CD4-positive, alpha-beta memory T cell (primary cell): ENCODE measurements around the gene PI4KA. TPM values are rescaled to one million over a fixed set of nuclear protein-coding genes. Genes with fewer than 3 reads are reported as not detected.

ENCODE experiments used
- CTCF ChIA-PET: fragments of 350-600 bp; sonication (Branson Sonifier 250); formaldehyde crosslinking; loops from one replicate; lab custom pipeline; 2021; ENCODE audit warnings: inconsistent platforms; ENCODE audit not compliant: partially characterized antibody; lab: Charles Lee
- POLR2A ChIA-PET: fragments of 350-600 bp; sonication (Branson Sonifier 250); formaldehyde crosslinking; loops from one replicate; lab custom pipeline; 2021; ENCODE audit not compliant: partially characterized antibody; lab: Charles Lee
- DNase-seq, 5 donors: peaks; one replicate each; pipeline versions ENCODE4 v3.0.0 to v3.0.0-alpha.2; 2020 to 2022; ENCODE audit warnings: mixed read lengths in 1 of 5
- H3K27ac ChIP-seq: one replicate; pipeline ENCODE4 v1.7.0; 2013; ENCODE audit warnings: low read depth, low read length
- H3K27me3 ChIP-seq: 2 replicates; pipeline ENCODE4 v1.7.0; 2013; ENCODE audit warnings: mild to moderate bottlenecking, low read length, moderate library complexity; ENCODE audit not compliant: insufficient read depth
- H3K36me3 ChIP-seq: 2 replicates; pipeline ENCODE4 v1.7.0; 2013; ENCODE audit warnings: mild to moderate bottlenecking, low read length, moderate library complexity; ENCODE audit not compliant: insufficient read depth
- H3K4me1 ChIP-seq: 2 replicates; pipeline ENCODE4 v1.7.0; 2013; ENCODE audit warnings: mild to moderate bottlenecking, low read length, moderate library complexity; ENCODE audit not compliant: insufficient read depth
- H3K4me3 ChIP-seq, 2 donors: one replicate each; pipeline ENCODE4 v1.7.0; 2013; ENCODE audit warnings: low read length in 2 of 2, mild to moderate bottlenecking in 1 of 2
- H3K9me3 ChIP-seq, 2 donors: one replicate each; pipeline ENCODE4 v1.7.0; 2013; ENCODE audit warnings: low read length in 2 of 2, control low read depth in 1 of 2; ENCODE audit not compliant: control insufficient read depth in 1 of 2
- H3K27ac Mint-ChIP-seq, 7 donors: one replicate each; pipeline ENCODE4 v1.8.0; 2020 to 2021; ENCODE audit warnings: mixed read lengths in 7 of 7, mild to moderate bottlenecking in 6 of 7, inconsistent platforms in 3 of 7, moderate library complexity in 3 of 7
- H3K27me3 Mint-ChIP-seq, 2 donors: one replicate each; pipeline ENCODE4 v1.8.0; 2020 to 2021; ENCODE audit warnings: mixed read lengths in 2 of 2
- H3K36me3 Mint-ChIP-seq, 2 donors: one replicate each; pipeline ENCODE4 v1.8.0; 2020 to 2021; ENCODE audit warnings: mixed read lengths in 2 of 2, inconsistent platforms in 1 of 2, mild to moderate bottlenecking in 1 of 2
- H3K4me1 Mint-ChIP-seq, 4 donors: one replicate each; pipeline ENCODE4 v1.8.0; 2020 to 2021; ENCODE audit warnings: mixed read lengths in 4 of 4, mild to moderate bottlenecking in 1 of 4
- H3K4me3 Mint-ChIP-seq, 8 donors: one replicate each; pipeline ENCODE4 v1.8.0; 2020 to 2021; ENCODE audit warnings: mixed read lengths in 8 of 8, mild to moderate bottlenecking in 7 of 8, moderate library complexity in 6 of 8, inconsistent platforms in 3 of 8
- H3K9me3 Mint-ChIP-seq, 8 donors: one replicate each; pipeline ENCODE4 v1.8.0; 2020 to 2021; ENCODE audit warnings: mixed read lengths in 8 of 8, mild to moderate bottlenecking in 5 of 8, inconsistent platforms in 3 of 8, moderate library complexity in 1 of 8
- intact Hi-C: fragments of 100-400 bp; cut with micrococcal nuclease; formaldehyde crosslinking; loops from one replicate; pipeline ENCODE4 v1.15.1; 2023
- polyA plus RNA-seq, 2 donors: library from polyadenylated mRNA; unstranded; fragments of 300-500 nt; fragmentation: Illumina TruSeq; gene quantifications; one replicate each; pipeline ENCODE4 v1.2.3, GENCODE V29; 2021
- total RNA-seq, 2 experiments: library from RNA; stranded (reverse); gene quantifications; one replicate each; pipeline ENCODE4 v1.2.3, GENCODE V29; 2021

PI4KA gene
- total and polyA plus RNA-seq, 4 experiments from 2014 or later = 31.5 to 145 (median 110) TPM

DNA sequence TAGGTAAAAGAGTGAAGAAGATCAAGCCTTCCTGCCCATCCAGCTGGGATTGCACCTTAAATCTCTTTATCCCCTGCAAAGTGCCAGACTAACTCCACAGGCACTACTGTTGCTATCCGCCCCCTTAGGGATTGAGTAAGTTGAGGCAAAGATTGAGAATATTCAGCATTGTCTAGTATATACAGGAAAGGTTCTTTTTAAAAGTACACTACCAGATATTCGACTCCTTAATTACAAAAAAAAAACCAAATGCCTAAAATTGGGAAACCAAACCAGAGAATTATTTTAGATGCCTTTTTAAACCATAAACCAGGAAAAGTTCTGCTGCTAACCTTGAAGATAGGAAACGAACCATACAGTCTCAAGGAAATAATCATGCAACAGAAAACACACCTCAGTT, 73.2 kb downstream of the PI4KA start:
- ChIA-PET CTCF (interaction anchor here (0.7 to 2.3 kb wide), 5 partner anchors 8 to 1210 kb away, joined by 3 to 9 read pairs (median 4); partner anchors contain the start of gene SERPIND1), POLR2A (no interaction called here)
- peaks cover 0 to 7% (median 3%) of the 10 kb centered on the region in 4 donors for H3K4me1 Mint-ChIP-seq
- peaks cover 22% of the 10 kb centered on the region for H3K36me3 ChIP-seq
- peaks cover 0 to 2% (median 0%) of the 10 kb centered on the region in 8 donors for H3K9me3 Mint-ChIP-seq
- DNase-seq = no peak
- H3K4me3 Mint-ChIP-seq = no peak overlapping the region
- no peak overlapping the region for H3K27ac ChIP-seq
- H3K4me1 ChIP-seq = no peaks in the 10 kb centered on the region
- peaks cover 12 to 48% of the 10 kb centered on the region in 2 donors for H3K36me3 Mint-ChIP-seq
- intact Hi-C loops = loop anchor here (2.0 kb wide), 1 partner anchor 367 kb away; no protein-coding TSS in a partner anchor
- H3K27me3 Mint-ChIP-seq = no peaks in the 10 kb centered on the region
- no peak overlapping the region for H3K4me3 ChIP-seq
- no peaks in the 10 kb centered on the region for H3K9me3 ChIP-seq
- peak overlapping the region in 2 of 7 donors; percentile 35 to 57 for H3K27ac Mint-ChIP-seq
- no peaks in the 10 kb centered on the region for H3K27me3 ChIP-seq

DNA sequence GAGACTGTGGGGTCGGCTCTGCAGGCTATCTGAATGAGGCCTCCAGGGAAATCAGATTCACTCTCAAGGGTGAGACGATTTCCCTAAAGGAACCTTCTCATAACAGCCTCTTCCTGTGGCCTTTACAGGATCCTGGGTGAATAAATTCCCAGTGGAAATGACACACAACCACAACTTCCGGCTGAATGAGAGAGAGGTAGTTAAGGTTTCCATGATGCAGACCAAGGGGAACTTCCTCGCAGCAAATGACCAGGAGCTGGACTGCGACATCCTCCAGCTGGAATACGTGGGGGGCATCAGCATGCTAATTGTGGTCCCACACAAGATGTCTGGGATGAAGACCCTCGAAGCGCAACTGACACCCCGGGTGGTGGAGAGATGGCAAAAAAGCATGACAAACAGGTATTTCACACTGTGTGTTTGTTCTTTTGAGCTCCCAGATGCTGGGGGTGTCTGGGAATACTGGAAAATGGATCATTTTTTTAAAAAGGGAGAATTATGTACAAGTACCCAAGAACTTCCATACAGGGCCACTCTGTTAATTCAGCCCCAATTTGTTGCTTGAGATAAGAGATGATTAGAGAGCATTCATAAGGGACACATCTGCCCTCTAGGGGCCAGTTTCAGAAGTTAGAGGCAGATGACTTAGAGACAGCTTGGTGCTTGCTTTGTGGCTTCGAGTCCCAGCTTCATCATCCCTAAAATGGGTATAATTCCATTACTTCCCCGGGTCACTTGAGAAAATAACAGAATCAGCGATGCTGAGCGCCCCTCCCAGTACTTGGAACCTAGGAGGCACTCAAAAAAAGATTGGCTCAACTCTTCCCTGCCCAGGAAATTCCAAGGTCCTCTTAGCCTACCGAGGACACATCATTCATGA, 74.5 kb downstream of the PI4KA start:
- peaks cover 0 to 7% (median 3%) of the 10 kb centered on the region in 4 donors for H3K4me1 Mint-ChIP-seq
- H3K36me3 Mint-ChIP-seq = peaks cover 20 to 54% of the 10 kb centered on the region in 2 donors
- H3K27ac Mint-ChIP-seq = peak overlapping the region in 4 of 7 donors; percentile 14 to 63 (median 35)
- Histone ChIP-seq H3K36me3 (peaks cover 22% of the 10 kb centered on the region), H3K27me3 (no peaks in the 10 kb centered on the region), H3K4me1 (no peaks in the 10 kb centered on the region), H3K9me3 (no peaks in the 10 kb centered on the region), H3K4me3 (no peak overlapping the region), H3K27ac (no peak overlapping the region)
- peaks cover 0 to 2% (median 0%) of the 10 kb centered on the region in 8 donors for H3K9me3 Mint-ChIP-seq
- peak; percentile 35 to 61 (median 40) for DNase-seq
- H3K4me3 Mint-ChIP-seq = no peak overlapping the region
- ChIA-PET CTCF (interaction anchor here (0.8 to 2.3 kb wide), 18 partner anchors 10 to 366 kb away, joined by 3 to 10 read pairs (median 4); partner anchors contain the start of gene SERPIND1), POLR2A (interaction anchor here (0.6 kb wide), 1 partner anchor 9 kb away, joined by 3 read pairs; no protein-coding TSS in a partner anchor)
- H3K27me3 Mint-ChIP-seq = no peaks in the 10 kb centered on the region
- intact Hi-C loops = loop anchor here (1.0 to 2.0 kb wide), 2 partner anchors 178 to 365 kb away; no protein-coding TSS in a partner anchor

DNA sequence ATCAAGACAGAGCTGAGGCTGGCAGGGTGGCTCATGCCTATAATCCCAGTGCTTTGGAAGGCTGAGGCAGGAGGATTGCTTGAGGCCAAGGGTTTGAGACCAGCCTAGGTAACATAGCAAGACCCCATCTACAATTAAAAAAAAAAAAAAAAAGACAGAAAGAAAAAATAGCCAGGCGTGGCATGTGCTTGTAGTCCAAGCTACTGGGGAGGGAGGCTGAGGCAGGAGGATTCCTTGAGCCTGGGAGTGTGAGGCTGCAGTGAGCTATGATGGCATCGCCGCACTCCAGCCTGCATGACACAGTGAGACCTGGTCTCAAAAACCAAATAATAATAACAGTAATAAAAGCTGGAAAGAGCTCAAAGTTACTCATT, 75.3 kb downstream of the PI4KA start:
- H3K27me3 Mint-ChIP-seq = no peaks in the 10 kb centered on the region
- H3K36me3 Mint-ChIP-seq = peaks cover 21 to 55% of the 10 kb centered on the region in 2 donors
- DNase-seq = no peak
- peaks cover 24% of the 10 kb centered on the region for H3K36me3 ChIP-seq
- no peaks in the 10 kb centered on the region for H3K9me3 ChIP-seq
- no peaks in the 10 kb centered on the region for H3K27me3 ChIP-seq
- no peak overlapping the region for H3K4me3 ChIP-seq
- H3K9me3 Mint-ChIP-seq = peaks cover 0 to 2% (median 0%) of the 10 kb centered on the region in 8 donors
- ChIA-PET CTCF (interaction anchor here (0.9 to 2.3 kb wide), 12 partner anchors 9 to 365 kb away, joined by 3 to 10 read pairs (median 4); partner anchors contain the start of gene SERPIND1), POLR2A (no interaction called here)
- H3K27ac ChIP-seq = no peak overlapping the region
- peaks cover 8% of the 10 kb centered on the region for H3K4me1 ChIP-seq
- no peak overlapping the region for H3K27ac Mint-ChIP-seq
- no peak overlapping the region for H3K4me3 Mint-ChIP-seq
- intact Hi-C loops = no loop called here
- peaks cover 0 to 8% (median 5%) of the 10 kb centered on the region in 4 donors for H3K4me1 Mint-ChIP-seq

DNA sequence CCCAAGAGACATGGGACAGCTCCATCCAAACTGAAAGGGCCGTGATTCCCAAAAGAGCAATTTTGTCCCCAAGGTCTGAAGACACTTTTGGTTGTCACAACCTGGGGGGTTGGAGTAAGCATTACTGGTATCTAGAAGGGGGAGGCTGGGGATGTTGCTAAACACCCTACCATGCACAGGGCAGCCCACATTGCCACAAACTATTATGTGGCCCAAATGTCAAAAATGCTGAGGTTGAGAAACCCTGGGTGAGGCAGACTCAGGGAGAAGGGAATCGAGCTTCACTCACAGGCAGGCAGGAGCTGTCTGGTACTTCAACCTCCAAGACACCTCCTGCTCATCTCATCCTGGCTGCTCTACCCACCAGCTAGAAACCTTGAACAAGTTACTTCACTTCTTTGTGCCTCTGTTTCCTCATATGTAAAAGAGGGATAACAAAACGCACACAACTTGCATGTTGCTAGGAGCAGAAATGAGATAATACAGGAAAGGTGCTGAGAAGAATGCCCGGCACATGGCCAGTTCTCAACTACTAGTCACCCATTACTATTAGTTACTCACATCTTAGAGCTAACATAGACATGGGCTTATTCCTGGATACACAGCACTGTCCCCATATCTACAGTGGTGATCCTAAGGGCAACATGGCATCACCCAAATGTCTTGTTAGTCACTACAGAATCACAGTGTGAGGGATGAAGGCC, 75.9 kb downstream of the PI4KA start:
- Mint-ChIP-seq H3K4me1 (peaks cover 0 to 8% (median 5%) of the 10 kb centered on the region in 4 donors), H3K36me3 (peaks cover 21 to 55% of the 10 kb centered on the region in 2 donors), H3K27ac (peak overlapping the region in 1 of 7 donors; percentile 12), H3K27me3 (no peaks in the 10 kb centered on the region), H3K9me3 (peaks cover 0 to 2% (median 0%) of the 10 kb centered on the region in 8 donors), H3K4me3 (no peak overlapping the region)
- ChIA-PET POLR2A (no interaction called here), CTCF (interaction anchor here (0.9 to 2.4 kb wide), 13 partner anchors 9 to 365 kb away, joined by 3 to 10 read pairs (median 5); partner anchors contain the start of gene SERPIND1)
- Histone ChIP-seq H3K9me3 (no peaks in the 10 kb centered on the region), H3K4me1 (peaks cover 11% of the 10 kb centered on the region), H3K4me3 (no peak overlapping the region), H3K36me3 (peaks cover 18% of the 10 kb centered on the region), H3K27me3 (no peaks in the 10 kb centered on the region), H3K27ac (no peak overlapping the region)
- intact Hi-C loops = no loop called here
- no peak for DNase-seq

DNA sequence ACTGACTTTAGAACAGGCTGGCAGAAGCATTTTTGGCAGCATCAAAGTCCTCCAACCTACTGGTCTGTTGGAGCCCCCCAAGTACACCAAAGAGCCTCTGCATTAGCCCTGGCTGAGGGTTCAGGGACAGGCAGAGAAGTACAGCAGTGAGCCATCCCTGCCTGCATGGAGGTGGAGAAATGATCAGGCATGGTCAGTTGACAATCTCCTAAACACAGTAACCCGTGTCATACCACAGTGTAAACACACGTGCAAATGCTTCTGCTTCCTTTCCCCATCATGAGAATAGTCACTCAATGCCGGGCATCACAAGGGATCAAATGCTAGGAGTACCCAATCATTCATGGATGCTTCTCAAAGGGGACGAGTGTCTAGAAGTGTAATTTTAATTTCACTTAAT, 76.5 kb downstream of the PI4KA start:
- ChIA-PET POLR2A (no interaction called here), CTCF (interaction anchor here (2.0 to 2.4 kb wide), 2 partner anchors 18 to 174 kb away, joined by 6 to 8 read pairs; no protein-coding TSS in a partner anchor)
- DNase-seq = no peak
- Mint-ChIP-seq H3K9me3 (peaks cover 0 to 2% (median 0%) of the 10 kb centered on the region in 8 donors), H3K27ac (no peak overlapping the region), H3K4me3 (no peak overlapping the region), H3K36me3 (peaks cover 21 to 55% of the 10 kb centered on the region in 2 donors), H3K27me3 (no peaks in the 10 kb centered on the region), H3K4me1 (peaks cover 0 to 8% (median 5%) of the 10 kb centered on the region in 4 donors)
- Histone ChIP-seq H3K4me3 (no peak overlapping the region), H3K36me3 (peaks cover 12% of the 10 kb centered on the region), H3K27ac (no peak overlapping the region), H3K27me3 (no peaks in the 10 kb centered on the region), H3K4me1 (peaks cover 11% of the 10 kb centered on the region), H3K9me3 (no peaks in the 10 kb centered on the region)
- intact Hi-C loops = no loop called here

- Histone ChIP-seq H3K27ac (no peak overlapping the region), H3K9me3 (no peaks in the 10 kb centered on the region), H3K4me1 (peaks cover 14% of the 10 kb centered on the region), H3K27me3 (no peaks in the 10 kb centered on the region), H3K4me3 (no peak overlapping the region), H3K36me3 (peaks cover 12% of the 10 kb centered on the region)
- Mint-ChIP-seq H3K9me3 (peaks cover 0 to 2% (median 0%) of the 10 kb centered on the region in 8 donors), H3K27ac (peak overlapping the region in 1 of 7 donors; percentile 17), H3K36me3 (peaks cover 21 to 54% of the 10 kb centered on the region in 2 donors), H3K27me3 (no peaks in the 10 kb centered on the region), H3K4me3 (no peak overlapping the region), H3K4me1 (peaks cover 0 to 8% (median 4%) of the 10 kb centered on the region in 4 donors)
- POLR2A ChIA-PET = no interaction called here
- intact Hi-C loops = no loop called here
- CTCF ChIA-PET = interaction anchor here (2.4 kb wide), 1 partner anchor 17 kb away, joined by 8 read pairs; no protein-coding TSS in a partner anchor
- DNase-seq = no peak
Measured at GRCh38 chr22:20781272-20781990, 77.2 kb downstream of the PI4KA start.
